ENCODE results near the gene IFT81.

- TF ChIP-seq, protein P1, sequence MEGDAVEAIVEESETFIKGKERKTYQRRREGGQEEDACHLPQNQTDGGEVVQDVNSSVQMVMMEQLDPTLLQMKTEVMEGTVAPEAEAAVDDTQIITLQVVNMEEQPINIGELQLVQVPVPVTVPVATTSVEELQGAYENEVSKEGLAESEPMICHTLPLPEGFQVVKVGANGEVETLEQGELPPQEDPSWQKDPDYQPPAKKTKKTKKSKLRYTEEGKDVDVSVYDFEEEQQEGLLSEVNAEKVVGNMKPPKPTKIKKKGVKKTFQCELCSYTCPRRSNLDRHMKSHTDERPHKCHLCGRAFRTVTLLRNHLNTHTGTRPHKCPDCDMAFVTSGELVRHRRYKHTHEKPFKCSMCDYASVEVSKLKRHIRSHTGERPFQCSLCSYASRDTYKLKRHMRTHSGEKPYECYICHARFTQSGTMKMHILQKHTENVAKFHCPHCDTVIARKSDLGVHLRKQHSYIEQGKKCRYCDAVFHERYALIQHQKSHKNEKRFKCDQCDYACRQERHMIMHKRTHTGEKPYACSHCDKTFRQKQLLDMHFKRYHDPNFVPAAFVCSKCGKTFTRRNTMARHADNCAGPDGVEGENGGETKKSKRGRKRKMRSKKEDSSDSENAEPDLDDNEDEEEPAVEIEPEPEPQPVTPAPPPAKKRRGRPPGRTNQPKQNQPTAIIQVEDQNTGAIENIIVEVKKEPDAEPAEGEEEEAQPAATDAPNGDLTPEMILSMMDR (IDR thresholded peaks at IDR 0.05; ENCODE audit: poor library complexity) = no peak
- TF ChIP-seq EZH2 (IDR thresholded peaks at IDR 0.05; ENCODE audit: borderline replicate concordance) (no peak), EZH2phosphoT487 (IDR thresholded peaks at IDR 0.05; ENCODE audit: low read depth, severe bottlenecking, unreplicated experiment) (no peak)
These were observed 9.6 kb upstream of the IFT81 start for GRCh38 chr12:110114528-110114937.
